ENCODE data around the gene RBFA.

Gene RBFA

DNA sequence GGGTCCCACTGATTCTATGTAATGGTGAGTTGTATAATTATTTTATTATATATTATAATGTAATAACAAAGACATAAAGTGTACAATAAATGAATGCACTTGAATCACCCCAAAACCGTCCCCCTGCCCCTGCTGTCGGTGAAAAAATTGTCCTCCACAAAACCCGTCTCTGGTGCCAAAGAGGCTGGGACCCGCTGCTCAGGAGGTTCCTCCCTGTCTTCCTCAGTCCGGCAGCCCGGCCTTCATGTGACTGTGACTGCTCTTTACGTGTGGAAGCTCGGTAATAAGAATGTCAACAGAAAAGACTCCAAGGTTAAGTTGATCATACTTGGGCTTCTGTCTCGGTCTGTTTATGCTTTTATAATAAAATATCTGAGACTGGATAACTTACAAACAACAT, 42.1 kb downstream of the RBFA start:
- DNase-seq = no peak

DNA sequence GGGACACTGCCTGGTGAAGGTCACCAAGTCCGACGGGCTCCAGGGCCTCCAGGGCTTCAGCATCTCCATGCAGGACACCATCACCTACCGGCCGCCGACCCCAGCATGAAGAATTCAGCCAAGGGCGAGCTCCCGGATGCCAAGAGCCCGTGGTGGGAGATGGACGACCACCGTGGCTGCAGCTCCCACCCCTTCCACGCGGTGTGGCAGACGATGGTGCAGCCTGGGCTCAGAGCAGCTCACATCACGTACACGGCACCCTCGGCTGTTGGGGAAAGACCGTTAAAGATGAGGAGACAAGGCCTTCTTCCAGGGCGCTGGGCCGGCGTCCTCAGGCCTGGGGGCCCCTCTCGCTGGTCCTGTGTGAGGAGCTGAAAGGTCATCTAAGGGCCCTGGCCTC, 43.6 kb downstream of the RBFA start:
- DNase-seq = no peak
